SK-N-MC (cell line): ENCODE results near the gene RHPN2.

Experiments
- EZH2 ChIP-seq: fragments of 200-600 bp; sonication (generic); IDR thresholded peaks from one replicate; pipeline ENCODE4 v1.6.1; 2017; ENCODE audit warnings: antibody characterized with exemption
- FOXP2 ChIP-seq: optimal IDR thresholded peaks from 2 replicates; pipeline ENCODE3; 2011; ENCODE audit warnings: mild to moderate bottlenecking, moderate library complexity; ENCODE audit not compliant: insufficient read depth; ENCODE audit errors: extremely low read length, control extremely low read depth
- POLR2AphosphoS5 ChIP-seq: IDR thresholded peaks from 2 replicates; pipeline ENCODE4 v1.6.1; 2012; ENCODE audit warnings: mild to moderate bottlenecking, low read depth, low read length, borderline replicate concordance

GRCh38 chr19:32971012-32971595 is 93.6 kb downstream of the RHPN2 start:
- no peak for TF ChIP-seq EZH2
- TF ChIP-seq POLR2AphosphoS5: no peak
- no peak for TF ChIP-seq FOXP2
